ENCODE results near the gene KRTAP19-5.
A peak's percentile ranks its signal among the peaks of the same experiment; 100 is the strongest.
"Not testable (repeated sequence)": the region's sequence is repeated elsewhere in the genome, so short reads cannot be mapped to it uniquely, and the experiment has no call there.

The KRTAP19-5 gene

DNA sequence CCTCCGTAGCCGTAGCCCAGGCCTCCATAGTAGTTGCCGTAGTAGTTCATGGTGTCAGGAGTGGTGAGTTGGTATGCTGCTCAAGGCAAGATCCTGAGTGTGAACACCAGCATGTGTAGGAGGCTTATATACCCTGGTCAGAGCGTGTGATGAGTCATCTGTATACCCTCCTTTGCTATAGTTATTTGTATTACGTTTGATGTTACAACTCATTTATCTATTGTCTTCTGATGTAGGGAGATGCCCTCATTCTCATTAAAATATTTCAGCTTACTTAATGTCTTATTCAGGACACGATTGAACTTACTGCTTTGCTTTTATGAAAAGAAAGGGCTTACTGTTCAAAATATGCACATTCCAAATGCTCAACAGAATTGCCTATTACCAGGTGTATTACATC, at the start of gene KRTAP19-5:
Gene KRTAP19-5, minus strand, starts transcription at position 101 of the 400 bp plus-strand sequence. Its CDS starts 51 bp downstream, at position 50.
- DNase-seq (ENCODE audit: low spot score) = no peak

DNA sequence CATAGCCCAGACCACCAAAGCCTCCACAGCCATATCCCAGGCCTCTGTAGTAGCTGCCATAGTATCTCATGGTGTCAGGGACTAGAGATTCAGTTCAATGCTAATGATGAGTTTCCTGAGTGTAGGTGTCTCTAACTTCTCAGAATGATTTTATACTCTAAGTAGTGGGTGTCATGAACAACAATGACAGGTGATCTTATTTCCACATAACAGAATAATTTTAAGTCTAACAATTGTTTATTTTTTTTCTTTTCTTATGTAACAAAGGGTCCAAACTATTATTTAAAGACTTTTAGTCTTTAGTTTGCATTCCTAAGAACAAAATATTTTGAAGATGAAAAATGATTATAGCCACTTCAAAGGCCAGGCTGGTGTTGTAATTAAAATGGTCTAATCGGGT, 39.8 kb upstream of the KRTAP19-5 start, which contains the start of gene KRTAP19-6:
Gene KRTAP19-6, minus strand, starts transcription at position 101 of the 400 bp plus-strand sequence. Its CDS starts 31 bp downstream, at position 70.
- no peak for DNase-seq (ENCODE audit: low spot score)

DNA sequence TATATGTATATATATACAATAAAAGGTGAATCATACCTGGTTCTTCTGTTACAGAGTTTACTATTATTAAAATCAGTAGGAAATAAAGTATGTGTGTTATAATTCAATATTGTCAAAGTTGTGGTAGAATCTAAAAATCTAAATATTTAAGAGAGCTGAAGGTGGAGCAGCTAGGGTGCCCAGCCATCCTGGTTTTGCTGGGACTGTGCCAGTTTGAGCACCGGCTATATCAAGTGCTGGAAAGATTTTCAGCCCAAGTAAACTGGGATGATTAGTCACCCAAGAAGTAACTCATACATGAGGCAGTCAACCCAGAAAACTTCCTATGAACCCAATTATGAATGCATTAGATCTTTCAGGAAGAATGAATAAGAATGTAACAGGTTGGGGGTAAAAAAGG, 16.9 kb upstream of the KRTAP19-5 start:
- peak; percentile 4 for DNase-seq (ENCODE audit: low spot score)

DNA sequence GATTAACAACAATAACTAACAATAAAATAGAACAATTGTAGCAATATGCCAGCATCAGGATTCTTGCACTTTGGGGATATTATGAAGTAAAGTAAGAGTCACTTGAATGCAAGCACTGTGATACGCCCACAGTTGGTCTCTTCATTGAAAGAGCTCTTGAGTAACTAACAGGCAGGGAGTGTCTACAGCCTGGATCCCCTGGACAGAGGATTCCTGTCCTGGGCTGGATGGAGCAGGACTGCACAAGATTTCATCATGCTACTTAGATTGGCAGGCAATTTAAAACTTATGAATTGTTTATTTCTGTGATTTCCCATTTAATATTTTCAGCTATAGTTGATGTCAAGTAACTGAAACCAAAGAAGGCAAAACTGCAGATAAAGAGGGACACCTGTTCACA, 13.7 kb upstream of the KRTAP19-5 start:
- no peak for DNase-seq (ENCODE audit: low spot score)

DNA sequence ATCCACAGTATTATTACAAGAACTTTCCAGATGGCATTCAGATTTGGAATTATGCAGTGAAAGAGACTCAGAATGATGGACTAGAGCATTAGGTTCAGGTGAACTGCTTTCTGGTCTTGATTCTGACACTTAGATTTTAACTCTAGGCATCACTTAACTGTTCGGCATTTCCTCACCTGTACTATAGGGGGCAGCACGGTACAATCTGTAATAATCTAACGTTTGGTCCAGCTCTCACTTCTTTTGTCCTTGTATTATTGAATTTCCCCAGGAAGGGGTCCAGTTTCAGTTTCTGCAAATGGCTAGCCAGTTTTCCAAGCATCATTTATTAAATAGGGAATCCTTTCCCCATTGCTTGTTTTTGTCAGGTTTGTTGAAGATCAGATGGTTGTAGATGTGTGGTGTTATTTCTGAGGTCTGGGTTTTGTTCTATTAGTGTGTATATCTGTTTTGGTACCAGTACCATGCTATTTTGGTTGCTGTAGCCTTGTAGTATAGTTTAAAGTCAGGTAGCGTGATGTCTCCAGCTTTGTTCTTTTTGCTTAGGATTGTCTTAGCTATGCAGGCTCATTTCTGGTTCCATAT, 3.8 kb upstream of the KRTAP19-5 start:
- not testable (repeated sequence) for DNase-seq (ENCODE audit: low spot score)

DNA sequence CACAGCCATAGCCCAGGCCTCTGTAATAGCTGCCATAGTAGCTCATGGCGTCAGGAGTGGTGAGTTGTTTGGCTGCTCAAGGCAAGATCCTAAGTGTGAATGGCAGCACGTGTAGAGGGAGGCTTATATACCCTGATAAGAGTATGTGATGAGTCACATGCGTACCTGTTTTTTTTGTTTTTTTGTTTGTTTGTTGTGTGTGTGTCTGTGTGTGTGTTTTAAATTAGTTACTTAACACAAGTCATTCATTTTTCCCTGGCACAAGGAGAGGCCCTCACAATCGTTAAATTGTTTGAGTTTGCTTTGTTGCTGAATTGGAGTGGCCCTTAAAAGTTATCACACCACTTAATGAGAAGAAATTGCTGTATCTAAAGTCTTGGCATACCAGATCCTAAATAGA, 4.9 kb downstream of the KRTAP19-5 start, which contains the start of gene KRTAP19-4:
Gene KRTAP19-4, minus strand, starts transcription at position 101 of the 400 bp plus-strand sequence. Its CDS starts 55 bp downstream, at position 46.
- no peak for DNase-seq (ENCODE audit: low spot score)

DNA sequence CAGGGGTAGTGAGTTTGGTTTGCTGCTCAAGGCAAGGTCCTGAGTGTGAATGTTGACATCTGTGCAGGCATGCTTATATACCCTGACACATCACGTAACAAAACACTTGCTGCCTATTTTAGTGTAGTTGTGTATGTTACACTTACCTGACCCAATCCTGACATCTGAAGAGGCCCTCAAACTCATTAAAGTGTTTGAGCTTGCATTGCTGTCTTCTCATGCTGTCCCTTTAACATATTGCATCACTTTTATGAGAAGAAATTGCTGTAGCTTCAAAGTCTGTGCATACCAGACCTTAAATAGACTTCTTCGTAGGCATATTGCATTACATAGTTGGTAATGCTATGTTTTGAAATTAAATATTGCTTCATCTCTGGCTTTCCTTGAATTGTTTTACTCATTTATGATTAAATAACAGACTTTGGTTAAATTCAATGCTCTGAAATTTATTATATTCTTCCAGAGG, 9.9 kb downstream of the KRTAP19-5 start, which contains the start of gene KRTAP19-3:
Gene KRTAP19-3, minus strand, starts transcription at position 51 of the 466 bp plus-strand sequence. CDS start 56 bp downstream, outside the sequence.
- no peak for DNase-seq (ENCODE audit: low spot score)

DNA sequence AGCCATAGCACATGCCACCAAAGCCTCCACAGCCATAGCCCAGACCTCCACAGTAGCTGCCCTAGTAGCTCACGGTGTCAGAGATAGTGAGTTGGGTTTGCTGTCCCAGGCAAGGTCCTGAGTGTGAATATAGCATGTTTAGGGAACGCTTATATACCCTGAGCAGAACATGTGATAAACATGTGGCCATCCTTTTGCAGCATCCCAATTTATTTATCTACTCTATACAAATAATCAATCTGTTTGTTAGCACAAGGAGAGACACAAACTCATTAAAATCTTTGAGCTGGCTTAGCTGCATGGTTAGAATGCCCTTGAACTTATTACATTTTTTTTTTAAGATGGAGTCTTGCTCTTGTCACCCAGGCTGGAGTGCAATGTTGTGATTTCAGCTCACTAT, 14.6 kb downstream of the KRTAP19-5 start, which contains the start of gene KRTAP19-2:
Gene KRTAP19-2, minus strand, starts transcription at position 101 of the 400 bp plus-strand sequence. Its CDS starts 88 bp downstream, at position 13.
- no peak for DNase-seq (ENCODE audit: low spot score)

DNA sequence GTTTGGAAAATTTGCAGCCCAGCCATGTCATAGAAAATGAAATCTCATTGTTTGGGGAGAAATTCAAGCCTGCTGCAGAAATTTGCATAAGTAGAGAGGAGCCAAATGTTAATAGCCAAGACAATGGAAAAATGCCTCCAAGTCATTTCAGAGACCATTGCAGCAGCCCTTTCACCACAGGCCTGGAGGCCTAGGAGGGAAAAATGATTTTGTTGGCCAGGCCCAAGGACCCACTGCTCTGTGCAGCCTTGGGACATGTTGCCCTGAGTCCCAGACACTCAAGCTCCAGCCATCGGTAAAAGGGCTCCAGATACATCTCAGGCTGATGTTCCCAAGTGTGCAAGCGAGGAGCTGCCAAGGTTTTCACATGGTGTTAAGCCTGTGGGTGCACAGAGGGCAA, 15.8 kb downstream of the KRTAP19-5 start:
- DNase-seq (ENCODE audit: low spot score) = no peak

DNA sequence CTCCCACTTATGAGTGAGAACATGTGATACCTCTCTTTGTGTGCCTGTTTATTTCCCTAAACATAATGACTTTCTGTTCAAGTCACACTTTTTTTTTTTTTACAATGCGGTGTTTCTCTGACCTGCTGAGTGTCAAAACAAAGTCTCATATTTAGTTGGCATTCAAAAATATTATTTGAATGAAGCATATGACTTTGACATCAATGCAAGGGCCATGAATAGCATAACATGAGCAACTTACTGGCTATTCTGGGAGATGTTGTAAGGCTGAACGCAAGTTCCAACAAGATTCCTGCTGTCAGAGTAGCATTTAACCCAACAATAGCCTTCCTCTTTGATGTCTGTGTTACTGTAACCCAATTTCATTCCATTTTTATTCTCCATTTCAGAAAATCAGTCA, 19.8 kb downstream of the KRTAP19-5 start:
- DNase-seq (ENCODE audit: low spot score) = no peak

DNA sequence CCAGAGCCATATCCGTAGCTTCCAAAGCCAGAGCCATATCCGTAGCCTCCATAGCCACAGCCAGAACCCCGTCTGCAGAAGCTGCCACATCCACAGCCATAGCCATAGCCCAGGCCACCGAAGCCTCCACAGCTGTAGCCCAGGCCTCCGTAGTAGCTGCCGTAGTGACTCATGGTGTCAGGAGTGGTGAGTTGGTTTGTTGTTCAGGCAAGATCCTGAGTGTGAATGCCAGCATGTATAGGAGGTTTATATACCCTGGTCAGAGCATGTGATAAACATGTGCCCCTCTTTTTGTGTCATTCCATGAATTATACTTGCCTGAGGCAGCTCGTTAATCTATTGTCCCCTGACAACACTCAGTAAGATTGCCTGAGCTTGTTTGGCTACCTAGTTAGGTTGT, 21.8 kb downstream of the KRTAP19-5 start, which contains the start of gene KRTAP19-1:
Gene KRTAP19-1, minus strand, starts transcription at position 223 of the 400 bp plus-strand sequence. Its CDS starts 50 bp downstream, at position 173.
- no peak for DNase-seq (ENCODE audit: low spot score)

DNA sequence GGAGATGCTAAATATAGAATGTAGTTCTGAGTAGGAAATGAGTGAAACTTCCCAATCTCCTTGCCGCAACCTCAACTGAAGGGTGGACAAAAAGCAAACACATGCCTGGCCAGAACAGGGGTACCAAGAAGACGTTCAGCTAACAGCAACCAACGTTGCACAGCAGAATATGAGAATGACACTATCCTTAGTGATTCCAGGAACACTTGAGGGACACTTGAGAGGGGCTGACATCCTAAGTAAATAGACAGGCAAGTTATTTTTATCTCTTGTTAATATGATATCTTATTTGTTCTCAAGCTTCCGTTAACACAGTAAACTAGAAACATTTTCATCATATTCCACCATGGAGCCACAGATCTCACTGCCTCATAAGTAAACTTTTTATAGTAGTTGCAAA, 22.7 kb downstream of the KRTAP19-5 start:
- no peak for DNase-seq (ENCODE audit: low spot score)

DNA sequence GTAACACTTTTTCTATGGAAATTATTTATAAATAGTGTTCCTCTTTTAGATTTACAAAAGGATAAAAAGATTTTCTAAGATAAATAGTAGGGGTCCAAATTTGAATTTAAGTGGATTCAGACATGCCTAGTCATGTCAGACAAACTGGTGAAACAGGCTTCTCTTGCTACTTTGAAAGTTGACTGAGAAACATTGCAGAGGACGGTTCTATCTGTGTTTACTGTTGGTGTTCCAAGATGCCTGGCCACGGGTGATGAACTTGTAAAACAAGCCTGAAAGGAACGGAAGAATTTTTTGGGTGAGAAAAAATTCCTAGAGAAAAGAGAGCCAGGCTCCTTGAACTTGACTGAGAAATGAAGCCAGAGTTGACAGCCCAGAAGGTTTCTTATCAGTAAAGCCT, 23.9 kb downstream of the KRTAP19-5 start:
- no peak for DNase-seq (ENCODE audit: low spot score)

DNA sequence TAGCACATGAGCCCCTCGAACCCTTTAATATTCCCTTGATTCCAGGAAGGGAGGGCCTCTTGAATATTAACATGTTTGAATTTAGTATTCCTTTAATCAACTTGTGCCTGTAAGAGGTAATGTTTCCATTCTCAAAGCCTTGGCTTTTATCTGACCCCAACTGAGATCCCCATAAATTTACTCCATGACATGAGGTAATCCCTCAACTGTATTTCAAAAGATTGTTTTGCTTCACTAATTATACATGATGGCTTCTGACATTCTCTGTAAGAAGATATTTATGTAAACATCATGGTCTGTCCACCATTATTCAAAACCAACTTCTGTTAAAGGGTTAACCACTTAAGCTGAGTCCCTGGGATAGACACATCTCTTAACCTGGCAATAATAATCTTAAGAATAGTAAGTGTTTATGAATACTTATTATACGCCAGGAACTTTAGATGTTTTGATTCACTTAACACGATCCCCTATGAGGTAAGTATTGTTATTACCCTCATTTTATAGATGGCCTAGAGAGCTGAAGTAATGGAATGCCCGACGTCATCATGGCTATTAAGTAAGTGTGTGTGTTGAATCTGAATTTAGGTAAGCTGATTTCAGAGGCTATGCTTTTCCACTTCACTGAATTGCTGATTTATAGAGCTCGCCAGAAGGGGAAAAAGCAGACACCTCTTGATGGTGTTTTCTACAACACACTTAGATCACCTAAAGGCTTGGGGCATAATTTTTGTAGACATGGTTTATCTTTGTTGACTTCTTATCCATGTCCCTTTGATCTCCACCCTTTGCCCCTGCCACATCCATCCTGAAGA, 32.8 kb downstream of the KRTAP19-5 start:
- DNase-seq (ENCODE audit: low spot score) = no peak

DNA sequence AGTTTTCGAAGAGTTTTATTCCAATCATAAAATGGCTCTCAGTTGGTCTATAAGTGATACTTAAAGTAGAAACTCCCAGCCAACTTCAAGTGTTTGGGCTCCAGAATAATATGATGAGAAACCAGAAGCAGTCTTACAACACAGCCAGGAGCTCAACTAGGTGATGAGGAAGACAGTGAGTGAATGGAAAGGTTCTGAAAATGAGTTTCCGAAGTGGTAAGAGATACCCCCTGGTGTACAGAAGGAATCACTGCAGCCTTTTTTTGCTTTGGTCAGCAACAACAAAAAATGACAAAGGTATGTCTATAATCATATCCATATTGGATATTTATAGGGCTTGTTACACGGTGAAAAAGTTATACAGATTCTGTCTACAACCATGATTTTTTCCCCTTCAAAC, 38.2 kb downstream of the KRTAP19-5 start:
- peak; percentile 48 for DNase-seq (ENCODE audit: low spot score)
